Activated naive CD8-positive, alpha-beta T cell treated with anti-CD3 and anti-CD28 coated beads, Interleukin-2, amount 10 ng/mL, durations not matched to agents 7 days and 5 days (primary cell): ENCODE measurements around the gene HNRNPA1. TPM values are rescaled to one million over a fixed set of nuclear protein-coding genes. Genes with fewer than 3 reads are reported as not detected.

Source experiments
- ATAC-seq: fragments of 150-1000 bp; cut with Tn5 transposase; one replicate; pipeline ENCODE4 v1.10.0; 2021; ENCODE audit warnings: low read depth, moderate library complexity
- POLR2A ChIA-PET: fragments of 350-600 bp; sonication (Branson Sonifier 250); formaldehyde crosslinking; loops from one replicate; lab custom pipeline; 2021; ENCODE audit warnings: antibody characterized with exemption; lab: Charles Lee
- DNase-seq: peaks from one replicate; pipeline ENCODE4 v3.0.0; 2021
- H3K27ac Mint-ChIP-seq: one replicate; pipeline ENCODE4 v1.8.0; 2022; ENCODE audit warnings: mild to moderate bottlenecking, mixed read lengths
- H3K27me3 Mint-ChIP-seq: one replicate; pipeline ENCODE4 v1.8.0; 2022; ENCODE audit warnings: mild to moderate bottlenecking, moderate library complexity, mixed read lengths
- H3K36me3 Mint-ChIP-seq: one replicate; pipeline ENCODE4 v1.8.0; 2021; ENCODE audit warnings: mild to moderate bottlenecking, mixed read lengths
- H3K4me1 Mint-ChIP-seq: one replicate; pipeline ENCODE4 v1.8.0; 2021; ENCODE audit warnings: mixed read lengths
- H3K4me3 Mint-ChIP-seq: one replicate; pipeline ENCODE4 v1.8.0; 2022; ENCODE audit warnings: mild to moderate bottlenecking, moderate library complexity, mixed read lengths
- H3K9me3 Mint-ChIP-seq: one replicate; pipeline ENCODE4 v1.8.0; 2021; ENCODE audit warnings: mixed read lengths
- total RNA-seq, 2 experiments: library from RNA; stranded (reverse); gene quantifications; one replicate each; pipeline ENCODE4 v1.2.3, GENCODE V29; 2021

HNRNPA1 gene
- total RNA-seq, 2 experiments from 2014 or later = 1,247 to 1,279 TPM

DNA sequence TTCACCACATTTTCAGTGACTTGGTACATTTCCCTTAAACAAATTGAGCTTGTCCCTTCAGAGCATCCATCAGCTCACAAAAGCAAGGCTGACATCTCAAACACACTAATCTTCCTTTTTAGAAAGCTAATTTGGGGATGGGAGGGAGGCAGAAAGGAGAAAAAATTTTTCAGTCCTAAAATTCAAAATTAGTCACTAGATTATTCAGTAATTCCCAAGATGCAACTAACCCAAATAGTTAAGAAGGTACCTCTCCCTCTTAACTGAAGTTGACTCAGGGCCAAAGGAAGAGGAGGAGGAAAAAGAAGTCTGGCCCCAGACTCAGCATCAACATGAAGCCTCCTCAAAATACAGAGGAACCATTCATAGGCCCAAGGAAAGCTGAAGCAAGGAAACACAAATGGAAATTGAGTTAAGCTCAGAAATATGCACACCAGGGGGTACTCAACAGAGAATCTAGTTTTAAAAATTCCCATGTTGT is 22.3 kb upstream of the HNRNPA1 start:
- Mint-ChIP-seq H3K4me1 (peaks cover 27% of the 10 kb centered on the region), H3K27ac (no peak overlapping the region), H3K9me3 (no peaks in the 10 kb centered on the region), H3K27me3 (no peaks in the 10 kb centered on the region), H3K36me3 (peaks cover 20% of the 10 kb centered on the region), H3K4me3 (no peak overlapping the region)
- POLR2A ChIA-PET = interaction anchor here (1.6 to 2.0 kb wide), 2 partner anchors 17 to 22 kb away, joined by 3 to 9 read pairs; partner anchors contain the start of genes CBX5 and HNRNPA1
- DNase-seq = no peak
- no peak for ATAC-seq

DNA sequence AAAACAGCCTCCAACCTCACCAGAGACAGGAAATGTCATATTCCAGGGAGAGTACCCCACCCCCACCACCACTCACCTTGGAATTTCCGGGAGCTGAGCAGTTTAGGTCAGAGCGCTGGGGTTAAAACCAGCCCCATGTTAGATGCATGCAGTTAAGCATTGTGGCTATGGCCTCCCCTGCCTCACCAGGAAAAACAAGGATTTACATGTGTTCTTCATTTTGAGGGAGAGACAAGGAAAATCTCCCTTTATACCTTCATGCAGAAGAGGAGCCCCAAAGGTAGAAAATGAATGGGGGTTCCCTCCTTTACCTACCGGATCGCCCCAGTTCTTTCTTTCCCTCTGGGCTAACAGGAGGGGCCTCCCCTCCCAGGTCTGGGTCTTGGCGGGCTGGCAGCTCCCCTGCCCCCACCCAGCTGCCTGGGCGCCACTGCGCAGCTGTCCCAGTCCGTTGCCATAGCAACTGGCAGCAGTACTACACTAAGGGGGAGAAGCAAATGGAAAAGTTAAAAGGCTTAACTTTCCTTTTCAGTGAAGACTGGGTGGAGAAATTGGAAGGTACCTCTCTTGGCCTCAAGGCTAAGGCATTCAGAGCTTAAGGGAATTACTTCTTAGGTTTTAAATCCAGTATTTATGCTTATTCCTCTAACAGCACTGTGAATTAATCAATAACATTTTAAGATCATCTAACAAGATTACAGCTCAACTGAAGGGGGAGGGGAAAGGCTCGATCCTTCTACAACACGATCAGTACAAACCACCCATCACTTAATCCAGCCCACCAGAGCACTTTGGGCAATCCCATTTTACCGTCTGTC is 21.1 kb upstream of the HNRNPA1 start:
- H3K27ac Mint-ChIP-seq = peak overlapping the region; percentile 37
- peaks cover 27% of the 10 kb centered on the region for H3K4me1 Mint-ChIP-seq
- H3K4me3 Mint-ChIP-seq = peak overlapping the region; percentile 66
- H3K27me3 Mint-ChIP-seq = no peaks in the 10 kb centered on the region
- peak; percentile 49 for DNase-seq
- peak; percentile 66 for ATAC-seq
- POLR2A ChIA-PET = interaction anchor here (0.7 to 2.0 kb wide), 4 partner anchors 18 to 712 kb away, joined by 3 to 9 read pairs (median 4); partner anchors contain the start of genes CBX5 and HNRNPA1
- H3K36me3 Mint-ChIP-seq = peaks cover 20% of the 10 kb centered on the region
- H3K9me3 Mint-ChIP-seq = no peaks in the 10 kb centered on the region

DNA sequence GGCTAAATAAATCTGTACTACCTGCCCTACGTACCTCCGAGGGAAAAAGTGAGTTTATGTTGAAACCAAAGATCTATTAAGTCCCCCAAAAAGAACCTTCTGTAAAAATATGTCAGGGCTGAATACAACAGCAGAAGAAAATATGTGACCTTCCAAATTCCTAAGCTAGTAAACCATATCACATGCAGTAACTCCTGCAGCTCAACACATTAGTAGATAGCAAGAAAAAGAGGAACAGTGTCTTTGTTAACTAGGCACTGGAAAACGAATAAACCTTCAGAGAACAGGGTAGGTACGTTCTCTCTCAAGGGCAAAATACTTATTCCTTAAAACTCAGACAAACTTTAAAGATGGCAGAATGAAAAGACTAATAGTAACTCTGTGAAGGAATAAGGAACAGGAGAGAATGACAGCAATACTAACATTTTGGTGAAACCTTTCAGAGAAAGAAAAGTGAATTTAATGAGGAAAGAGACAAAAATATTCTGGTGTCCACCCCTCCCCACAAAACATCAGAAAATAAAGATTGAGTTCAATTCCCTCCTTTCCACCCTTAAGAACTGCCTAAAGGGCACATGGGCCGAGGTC is 18.6 kb upstream of the HNRNPA1 start:
- DNase-seq = no peak
- Mint-ChIP-seq H3K27me3 (no peaks in the 10 kb centered on the region), H3K27ac (no peak overlapping the region), H3K36me3 (peaks cover 12% of the 10 kb centered on the region), H3K4me3 (no peak overlapping the region), H3K9me3 (no peaks in the 10 kb centered on the region), H3K4me1 (peaks cover 27% of the 10 kb centered on the region)
- ATAC-seq = no peak
- POLR2A ChIA-PET = interaction anchor here (0.6 kb wide), 1 partner anchor 97 kb away, joined by 4 read pairs; no protein-coding TSS in a partner anchor

DNA sequence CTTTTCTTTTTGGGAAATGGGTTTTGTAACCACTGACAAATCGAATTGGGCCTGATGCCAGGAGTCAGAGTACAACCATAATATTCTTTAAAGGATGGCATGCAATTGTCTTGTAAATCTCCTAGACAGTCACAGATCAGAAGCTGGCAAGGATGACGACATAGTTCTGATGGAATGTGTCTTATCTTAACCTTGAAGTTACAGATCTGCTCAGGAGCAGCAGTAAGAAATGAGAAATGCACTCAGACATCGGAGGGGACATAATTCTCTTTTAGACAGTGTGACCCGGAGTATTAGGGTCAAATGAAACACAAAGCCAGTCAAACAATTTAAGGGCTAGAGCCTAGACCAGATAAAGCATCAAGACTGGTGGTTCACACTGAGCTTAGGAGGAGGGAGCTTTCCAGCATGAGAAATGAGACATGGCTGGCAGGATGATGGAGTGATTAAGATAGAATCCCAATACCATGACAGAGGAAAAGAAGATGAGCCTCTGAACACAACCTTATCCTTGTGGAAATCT is 18.1 kb upstream of the HNRNPA1 start:
- Mint-ChIP-seq H3K27ac (no peak overlapping the region), H3K27me3 (no peaks in the 10 kb centered on the region), H3K4me1 (peaks cover 27% of the 10 kb centered on the region), H3K36me3 (peaks cover 12% of the 10 kb centered on the region), H3K4me3 (no peak overlapping the region), H3K9me3 (no peaks in the 10 kb centered on the region)
- POLR2A ChIA-PET = no interaction called here
- ATAC-seq (no peak), DNase-seq (no peak)

DNA sequence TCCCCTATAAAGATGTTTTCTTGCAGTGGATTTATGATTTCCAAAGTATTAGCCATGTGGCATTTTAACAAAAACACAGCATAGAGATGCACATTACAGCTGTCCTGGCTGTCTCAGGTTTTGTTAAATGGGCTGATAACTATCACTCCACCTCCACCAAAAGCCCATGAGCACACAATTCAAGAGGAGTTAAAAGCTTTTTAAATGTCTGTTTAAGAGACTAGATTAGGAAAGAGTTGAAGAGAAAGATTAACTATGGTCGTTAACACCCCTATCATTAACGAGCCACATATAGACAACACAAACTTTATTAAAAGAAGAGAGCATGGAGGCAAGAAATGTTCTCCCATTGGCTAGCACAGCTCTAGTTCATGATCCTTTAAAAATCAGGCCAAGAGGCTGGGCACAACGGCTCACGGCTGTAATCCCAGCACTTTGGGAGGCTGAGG is 15.1 kb upstream of the HNRNPA1 start:
- Mint-ChIP-seq H3K36me3 (peaks cover 12% of the 10 kb centered on the region), H3K4me3 (no peak overlapping the region), H3K4me1 (peaks cover 10% of the 10 kb centered on the region), H3K27me3 (no peaks in the 10 kb centered on the region), H3K27ac (no peak overlapping the region), H3K9me3 (no peaks in the 10 kb centered on the region)
- ATAC-seq = no peak
- DNase-seq = no peak
- POLR2A ChIA-PET = interaction anchor here (1.0 to 1.4 kb wide), 2 partner anchors 14 to 28 kb away, joined by 3 to 4 read pairs; partner anchors contain the start of genes CBX5 and HNRNPA1

DNA sequence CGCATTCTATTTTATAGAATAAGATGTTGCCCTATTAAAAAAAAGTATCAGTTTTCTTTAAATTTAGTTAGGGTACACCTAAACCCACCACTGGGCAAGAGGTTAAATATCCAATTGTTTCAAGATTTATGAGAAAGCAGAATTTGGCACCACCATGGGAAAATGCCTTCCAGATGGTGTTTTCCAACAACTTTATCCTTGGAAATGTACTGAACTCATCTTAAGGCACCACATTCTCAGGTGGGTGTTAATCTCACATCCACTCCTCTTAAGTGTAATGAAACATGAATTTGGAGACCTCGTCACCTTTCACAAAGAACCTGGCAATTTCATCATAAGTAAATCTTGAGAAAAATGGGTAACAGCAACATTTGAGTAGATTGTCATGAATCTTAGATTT is 13.7 kb upstream of the HNRNPA1 start:
- no peak for DNase-seq
- no peaks in the 10 kb centered on the region for H3K27me3 Mint-ChIP-seq
- no peak overlapping the region for H3K27ac Mint-ChIP-seq
- no peaks in the 10 kb centered on the region for H3K9me3 Mint-ChIP-seq
- no peak for ATAC-seq
- POLR2A ChIA-PET = no interaction called here
- H3K4me3 Mint-ChIP-seq = no peak overlapping the region
- peaks cover 14% of the 10 kb centered on the region for H3K36me3 Mint-ChIP-seq
- peaks cover 7% of the 10 kb centered on the region for H3K4me1 Mint-ChIP-seq

DNA sequence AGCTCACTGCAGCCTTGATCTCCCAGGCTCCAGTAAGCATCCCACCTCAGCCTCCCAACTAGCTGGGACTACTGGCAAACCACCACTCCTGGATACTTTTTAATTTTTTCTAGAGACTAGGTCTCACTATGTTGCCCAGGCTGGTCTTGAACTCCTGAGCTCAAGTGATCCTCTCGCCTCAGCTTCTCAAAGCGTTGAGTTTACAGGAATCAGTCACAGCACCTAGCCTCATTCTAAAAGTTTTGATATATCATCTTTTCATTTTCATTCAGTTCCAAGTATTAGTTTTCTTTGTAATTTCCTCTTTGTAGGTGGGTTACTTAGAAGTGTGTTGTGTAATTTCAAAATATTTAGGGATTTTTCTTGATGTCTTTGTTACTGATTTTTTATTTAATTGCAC is 10.2 kb upstream of the HNRNPA1 start:
- ATAC-seq = no peak

DNA sequence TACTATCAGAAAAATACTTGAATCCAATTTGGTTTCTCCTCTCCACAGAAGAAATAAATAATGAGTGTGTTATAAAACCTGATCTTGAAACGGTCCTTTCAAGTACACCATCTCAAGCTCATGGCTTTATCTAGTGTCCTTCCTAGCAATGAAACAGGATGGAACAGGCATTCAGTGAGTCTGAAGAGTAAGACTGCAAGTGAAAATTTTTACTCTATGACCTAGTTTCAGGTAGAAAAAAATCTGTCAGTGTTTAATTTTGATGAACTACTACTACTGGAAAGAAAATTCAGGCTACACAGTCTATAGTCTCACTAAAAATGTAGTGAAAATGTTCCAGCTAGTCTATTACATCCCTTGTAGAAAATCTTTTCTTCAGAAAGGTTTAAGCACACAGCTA is 8.3 kb upstream of the HNRNPA1 start:
- Mint-ChIP-seq H3K36me3 (peaks cover 34% of the 10 kb centered on the region), H3K9me3 (no peaks in the 10 kb centered on the region), H3K4me1 (peaks cover 17% of the 10 kb centered on the region), H3K27me3 (no peaks in the 10 kb centered on the region), H3K27ac (no peak overlapping the region), H3K4me3 (no peak overlapping the region)
- DNase-seq (no peak), ATAC-seq (no peak)
- POLR2A ChIA-PET = interaction anchor here (0.6 kb wide), 1 partner anchor 19 kb away, joined by 3 read pairs; no protein-coding TSS in a partner anchor

More for the DNA sequence above, 10.2 kb upstream of the HNRNPA1 start:
- no peak overlapping the region for H3K4me3 Mint-ChIP-seq
- no peak overlapping the region for H3K27ac Mint-ChIP-seq
- H3K36me3 Mint-ChIP-seq = peaks cover 29% of the 10 kb centered on the region
- no peaks in the 10 kb centered on the region for H3K9me3 Mint-ChIP-seq
- POLR2A ChIA-PET = no interaction called here
- no peak for DNase-seq
- H3K27me3 Mint-ChIP-seq = no peaks in the 10 kb centered on the region
- peaks cover 12% of the 10 kb centered on the region for H3K4me1 Mint-ChIP-seq

DNA sequence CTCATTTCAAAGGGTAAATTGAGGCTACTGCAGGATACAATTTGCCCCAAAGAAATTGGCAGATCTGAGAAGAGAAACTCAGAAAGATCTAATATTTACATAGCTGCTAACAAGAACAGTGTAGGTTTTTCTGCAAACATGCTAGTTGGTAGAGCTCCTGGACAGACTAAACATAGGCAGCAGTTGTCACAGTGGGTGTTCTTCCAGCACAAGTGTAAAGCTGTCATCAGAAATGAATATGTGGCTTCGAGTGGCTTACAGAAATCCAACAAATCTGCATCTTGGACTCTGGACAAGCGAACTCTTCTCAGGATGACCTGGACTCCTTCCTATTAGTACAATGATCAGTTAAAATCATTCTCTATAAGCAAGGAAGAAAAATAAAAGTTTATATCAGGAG is 6.5 kb upstream of the HNRNPA1 start:
- H3K27me3 Mint-ChIP-seq = no peaks in the 10 kb centered on the region
- peaks cover 45% of the 10 kb centered on the region for H3K36me3 Mint-ChIP-seq
- H3K4me1 Mint-ChIP-seq = peaks cover 26% of the 10 kb centered on the region
- POLR2A ChIA-PET = interaction anchor here (0.6 kb wide), 1 partner anchor 18 kb away, joined by 4 read pairs; no protein-coding TSS in a partner anchor
- no peak overlapping the region for H3K4me3 Mint-ChIP-seq
- H3K9me3 Mint-ChIP-seq = no peaks in the 10 kb centered on the region
- no peak overlapping the region for H3K27ac Mint-ChIP-seq
- DNase-seq (no peak), ATAC-seq (no peak)

DNA sequence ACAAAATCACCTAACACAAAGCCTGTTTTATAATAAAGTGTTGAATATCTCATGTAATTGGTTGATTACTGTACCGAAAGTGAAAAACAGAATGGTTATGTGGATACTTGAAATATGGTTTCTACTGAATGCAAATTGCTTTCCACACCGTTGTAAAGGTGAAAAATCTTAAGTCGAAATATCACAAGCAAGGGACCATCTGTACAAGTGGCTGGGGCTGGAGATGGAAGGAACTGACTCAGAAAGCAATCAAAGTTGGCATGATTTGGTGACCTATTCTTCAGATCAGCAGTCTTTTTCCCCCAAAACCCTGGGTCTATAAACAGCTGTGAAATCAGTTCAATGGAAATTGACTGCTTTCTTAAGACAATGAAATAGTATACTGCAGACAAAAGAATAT is 4.2 kb upstream of the HNRNPA1 start:
- Mint-ChIP-seq H3K4me3 (no peak overlapping the region), H3K9me3 (no peaks in the 10 kb centered on the region), H3K27me3 (no peaks in the 10 kb centered on the region), H3K27ac (no peak overlapping the region), H3K36me3 (peaks cover 44% of the 10 kb centered on the region), H3K4me1 (peaks cover 23% of the 10 kb centered on the region)
- no peak for ATAC-seq
- no peak for DNase-seq
- POLR2A ChIA-PET = no interaction called here

DNA sequence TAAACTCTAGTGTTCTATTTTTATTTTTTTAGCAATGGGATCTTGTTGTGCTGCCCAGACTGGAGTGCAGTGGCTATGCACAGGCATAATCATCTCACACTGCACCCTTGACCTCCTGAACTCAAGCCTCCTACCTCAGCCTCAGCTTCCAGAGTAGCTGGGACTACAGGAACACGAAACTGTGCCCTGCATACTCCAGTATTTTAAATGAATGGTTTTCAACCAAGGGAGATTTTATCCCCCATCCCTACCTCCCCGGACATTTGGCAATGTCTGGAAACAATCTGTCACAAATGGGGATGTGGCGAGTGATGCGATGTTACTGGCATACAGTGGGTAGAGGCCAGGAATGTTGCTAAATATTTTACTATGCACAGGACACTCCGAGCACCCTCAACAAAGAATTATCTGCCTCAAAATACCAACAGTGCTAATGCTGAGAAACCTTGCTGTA is 2.7 kb upstream of the HNRNPA1 start:
- DNase-seq (no peak), ATAC-seq (no peak)
- peaks cover 33% of the 10 kb centered on the region for H3K4me1 Mint-ChIP-seq
- H3K27me3 Mint-ChIP-seq = no peaks in the 10 kb centered on the region
- H3K4me3 Mint-ChIP-seq = no peak overlapping the region
- no peaks in the 10 kb centered on the region for H3K9me3 Mint-ChIP-seq
- POLR2A ChIA-PET = no interaction called here
- H3K27ac Mint-ChIP-seq = no peak overlapping the region
- H3K36me3 Mint-ChIP-seq = peaks cover 49% of the 10 kb centered on the region

DNA sequence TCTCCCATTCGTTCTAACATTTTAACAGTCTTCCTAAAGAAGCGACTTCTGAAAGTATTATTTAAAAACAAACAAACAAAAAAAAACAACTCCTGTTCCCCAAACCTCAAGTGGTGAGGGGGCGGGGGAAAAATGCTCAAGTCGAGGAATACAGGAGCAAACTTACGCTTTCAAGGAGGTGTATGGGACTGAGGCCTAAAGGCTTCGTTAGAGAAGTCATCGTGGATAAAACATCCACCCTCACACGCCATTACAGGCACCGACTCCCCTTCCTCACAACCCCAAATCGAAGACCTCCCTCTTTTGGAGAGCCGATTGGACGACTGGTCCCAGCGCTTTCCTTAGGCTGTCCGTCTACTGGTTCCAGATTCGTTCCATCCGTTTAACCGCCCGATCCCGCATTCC is 1.3 kb upstream of the HNRNPA1 start:
- Mint-ChIP-seq H3K4me1 (peaks cover 43% of the 10 kb centered on the region), H3K4me3 (no peak overlapping the region), H3K36me3 (peaks cover 53% of the 10 kb centered on the region), H3K9me3 (no peaks in the 10 kb centered on the region), H3K27me3 (no peaks in the 10 kb centered on the region), H3K27ac (no peak overlapping the region)
- DNase-seq (no peak), ATAC-seq (no peak)
- POLR2A ChIA-PET = interaction anchor here (0.6 to 3.1 kb wide), 9 partner anchors 11 to 79 kb away, joined by 3 to 32 read pairs (median 7); partner anchors contain the start of gene COPZ1
